CD4-positive, alpha-beta T cell (primary cell): ENCODE data around the gene CD247. TPM values are rescaled to one million over a fixed set of nuclear protein-coding genes. Genes with fewer than 3 reads are reported as not detected.

ENCODE experiments used
- ATAC-seq: fragments of 200-7000 bp; cut with Tn5 transposase; one replicate; pipeline ENCODE4 v1.10.0; 2022; ENCODE audit warnings: mild to moderate bottlenecking; ENCODE audit not compliant: poor library complexity
- CTCF ChIA-PET: fragments of 350-600 bp; sonication (Branson Sonifier 250); formaldehyde crosslinking; loops from one replicate; lab custom pipeline; 2021; ENCODE audit warnings: antibody characterized with exemption, inconsistent platforms; lab: Charles Lee
- POLR2A ChIA-PET: fragments of 350-600 bp; sonication (Branson Sonifier 250); formaldehyde crosslinking; loops from one replicate; lab custom pipeline; 2021; ENCODE audit warnings: antibody characterized with exemption, inconsistent platforms; lab: Charles Lee
- DNase-seq, 14 experiments: peaks; one replicate each; pipeline ENCODE4 v3.0.0-alpha.2; 2013 to 2020; ENCODE audit warnings: mixed read lengths in 2 of 14
- H3K27ac ChIP-seq, 2 donors: one replicate each; pipeline versions ENCODE4 v1.5.1 to v1.7.0; 2013; ENCODE audit warnings: low read length in 2 of 2, low read depth in 1 of 2, mild to moderate bottlenecking in 1 of 2
- H3K27me3 ChIP-seq, 2 experiments: 1 replicate in 1 of 2; 2 replicates in 1 of 2; pipeline versions ENCODE4 v1.6.1 to v1.7.0; 2013; ENCODE audit warnings: low read length in 2 of 2, control low read depth in 1 of 2, mild to moderate bottlenecking in 1 of 2, moderate library complexity in 1 of 2; ENCODE audit not compliant: insufficient read depth in 2 of 2, control insufficient read depth in 1 of 2
- H3K36me3 ChIP-seq: one replicate; pipeline ENCODE4 v1.6.1; 2013; ENCODE audit warnings: low read length, control low read depth; ENCODE audit not compliant: insufficient read depth
- H3K4me1 ChIP-seq: one replicate; pipeline ENCODE4 v1.6.1; 2013; ENCODE audit warnings: low read length, control low read depth; ENCODE audit not compliant: insufficient read depth
- H3K4me3 ChIP-seq: one replicate; pipeline ENCODE4 v1.5.1; 2013; ENCODE audit warnings: mild to moderate bottlenecking, low read length, moderate library complexity
- H3K9me3 ChIP-seq, 2 experiments: 1 replicate in 1 of 2; 2 replicates in 1 of 2; pipeline versions ENCODE4 v1.6.1 to v1.7.0; 2013; ENCODE audit warnings: low read length in 2 of 2, mild to moderate bottlenecking in 2 of 2, control low read depth in 1 of 2, moderate library complexity in 1 of 2; ENCODE audit not compliant: control insufficient read depth in 1 of 2, insufficient read depth in 1 of 2
- H3K27ac Mint-ChIP-seq: one replicate; pipeline ENCODE4 v1.8.0; 2020; ENCODE audit warnings: mixed read lengths
- H3K27me3 Mint-ChIP-seq: one replicate; pipeline ENCODE4 v1.8.0; 2021; ENCODE audit warnings: mixed read lengths
- H3K36me3 Mint-ChIP-seq: one replicate; pipeline ENCODE4 v1.8.0; 2021; ENCODE audit warnings: low read depth, mixed read lengths
- H3K4me1 Mint-ChIP-seq: one replicate; pipeline ENCODE4 v1.8.0; 2021; ENCODE audit warnings: low read depth, mixed read lengths
- H3K4me3 Mint-ChIP-seq: one replicate; pipeline ENCODE4 v1.8.0; 2020; ENCODE audit warnings: mild to moderate bottlenecking, mixed read lengths
- H3K9me3 Mint-ChIP-seq: one replicate; pipeline ENCODE4 v1.8.0; 2020; ENCODE audit warnings: mixed read lengths
- intact Hi-C, 2 experiments: fragments of 100-400 bp; cut with DNase I in 1 of 2; cut with micrococcal nuclease in 1 of 2; formaldehyde crosslinking; loops; one replicate each; pipeline versions ENCODE4 v1.15.1 to v1.9.0; 2023 to 2025; cut with DNase I, micrococcal nuclease
- total RNA-seq, 174 experiments: library from RNA in 2 of 174; stranded (reverse) in 2 of 174; gene quantifications; one replicate each; pipeline ENCODE4 v1.2.3 and lab custom pipeline; 2021 to 2026
- TF ChIP-seq, protein P1 (sequence below): fragments of 200-600 bp; IDR thresholded peaks from one replicate; pipeline ENCODE4 v1.8.0; 2022; ENCODE audit warnings: antibody characterized with exemption, mild to moderate bottlenecking

CD247 gene
- total RNA-seq, 2 experiments from 2014 or later = 355 to 378 TPM

DNA sequence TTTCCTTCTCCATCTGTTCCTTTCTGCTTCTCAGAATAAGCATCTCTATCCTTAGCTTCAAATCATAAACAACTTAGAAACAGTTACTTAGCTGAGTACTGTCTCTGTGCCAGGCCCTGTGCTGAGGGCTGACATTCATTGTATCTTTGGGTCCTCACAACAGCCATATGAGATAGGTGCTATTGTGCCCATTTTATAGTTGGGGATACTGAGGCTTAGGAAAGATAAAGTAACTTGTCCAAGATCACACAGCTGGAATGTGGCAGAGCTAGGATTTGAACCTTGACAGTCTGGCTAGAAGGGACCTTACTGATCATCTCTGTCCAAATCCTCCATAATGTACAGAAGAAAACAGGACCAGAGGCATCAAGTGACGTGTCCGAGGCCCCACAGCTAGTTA, 25.0 kb downstream of the CD247 start:
- peaks cover 56% of the 10 kb centered on the region for H3K36me3 ChIP-seq
- H3K27ac ChIP-seq = peak overlapping the region; percentile 76 to 89
- Mint-ChIP-seq H3K36me3 (peaks cover 82% of the 10 kb centered on the region), H3K4me3 (peak overlapping the region; percentile 77), H3K27ac (peak overlapping the region; percentile 100), H3K4me1 (peaks cover 99% of the 10 kb centered on the region), H3K27me3 (no peaks in the 10 kb centered on the region), H3K9me3 (no peaks in the 10 kb centered on the region)
- intact Hi-C loops = loop anchor here in 1 of 2 experiments (5.0 kb wide), 1 partner anchor 36 kb away; no protein-coding TSS in a partner anchor
- CTCF ChIA-PET = interaction anchor here (1.6 to 6.6 kb wide), 3 partner anchors 23 to 46 kb away, joined by 7 to 32 read pairs (median 7); partner anchors contain the start of gene CD247
- TF ChIP-seq, protein P1, sequence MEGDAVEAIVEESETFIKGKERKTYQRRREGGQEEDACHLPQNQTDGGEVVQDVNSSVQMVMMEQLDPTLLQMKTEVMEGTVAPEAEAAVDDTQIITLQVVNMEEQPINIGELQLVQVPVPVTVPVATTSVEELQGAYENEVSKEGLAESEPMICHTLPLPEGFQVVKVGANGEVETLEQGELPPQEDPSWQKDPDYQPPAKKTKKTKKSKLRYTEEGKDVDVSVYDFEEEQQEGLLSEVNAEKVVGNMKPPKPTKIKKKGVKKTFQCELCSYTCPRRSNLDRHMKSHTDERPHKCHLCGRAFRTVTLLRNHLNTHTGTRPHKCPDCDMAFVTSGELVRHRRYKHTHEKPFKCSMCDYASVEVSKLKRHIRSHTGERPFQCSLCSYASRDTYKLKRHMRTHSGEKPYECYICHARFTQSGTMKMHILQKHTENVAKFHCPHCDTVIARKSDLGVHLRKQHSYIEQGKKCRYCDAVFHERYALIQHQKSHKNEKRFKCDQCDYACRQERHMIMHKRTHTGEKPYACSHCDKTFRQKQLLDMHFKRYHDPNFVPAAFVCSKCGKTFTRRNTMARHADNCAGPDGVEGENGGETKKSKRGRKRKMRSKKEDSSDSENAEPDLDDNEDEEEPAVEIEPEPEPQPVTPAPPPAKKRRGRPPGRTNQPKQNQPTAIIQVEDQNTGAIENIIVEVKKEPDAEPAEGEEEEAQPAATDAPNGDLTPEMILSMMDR = no peak
- ATAC-seq = no peak
- no peaks in the 10 kb centered on the region for H3K9me3 ChIP-seq
- POLR2A ChIA-PET = interaction anchor here (0.7 to 3.4 kb wide), 14 partner anchors 8 to 51 kb away, joined by 3 to 28 read pairs (median 6); partner anchors contain the start of gene CD247
- H3K4me1 ChIP-seq = peaks cover 94% of the 10 kb centered on the region
- H3K4me3 ChIP-seq = no peak overlapping the region
- DNase-seq = no peak
- no peaks in the 10 kb centered on the region for H3K27me3 ChIP-seq

DNA sequence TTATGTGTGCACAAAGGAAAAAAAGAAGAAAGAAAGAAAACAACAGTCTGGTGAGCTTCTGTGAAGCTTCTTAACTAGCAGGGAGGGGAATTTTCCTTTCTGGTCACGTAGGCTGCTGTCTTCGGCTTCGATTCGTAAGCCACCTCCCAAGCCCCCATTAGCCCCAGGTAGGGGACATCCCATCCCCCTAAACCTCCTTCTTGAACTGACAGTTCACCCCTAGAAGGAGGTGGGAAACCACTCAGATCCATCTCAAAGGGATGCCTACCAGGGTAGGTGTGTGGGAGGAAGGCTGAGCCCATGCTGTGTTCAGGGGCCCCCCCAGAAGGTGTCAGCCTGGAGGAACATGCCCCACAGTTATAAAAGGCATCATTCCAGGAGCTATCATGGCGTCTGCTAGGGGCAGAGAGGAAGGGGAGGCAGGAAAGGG, 25.8 kb downstream of the CD247 start:
- Histone ChIP-seq H3K4me1 (peaks cover 94% of the 10 kb centered on the region), H3K36me3 (peaks cover 52% of the 10 kb centered on the region), H3K4me3 (peak overlapping the region; percentile 32), H3K9me3 (no peaks in the 10 kb centered on the region), H3K27me3 (no peaks in the 10 kb centered on the region), H3K27ac (peak overlapping the region; percentile 76 to 89)
- H3K4me1 Mint-ChIP-seq = peaks cover 99% of the 10 kb centered on the region
- DNase-seq = peak in 6 of 14 experiments; percentile 43 to 90 (median 53)
- intact Hi-C loops = loop anchor here (1.0 to 5.0 kb wide), 2 partner anchors 26 to 35 kb away; partner anchors contain the start of gene CD247 (in 1 of the 2)
- TF ChIP-seq, protein P1 = no peak
- ChIA-PET CTCF (interaction anchor here (0.7 to 6.6 kb wide), 6 partner anchors 15 to 45 kb away, joined by 3 to 32 read pairs (median 6); partner anchors contain the start of gene CD247), POLR2A (interaction anchor here (0.6 to 3.4 kb wide), 20 partner anchors 8 to 50 kb away, joined by 3 to 28 read pairs (median 4); partner anchors contain the start of gene CD247)
- H3K9me3 Mint-ChIP-seq = no peaks in the 10 kb centered on the region
- H3K36me3 Mint-ChIP-seq = peaks cover 82% of the 10 kb centered on the region
- peak overlapping the region; percentile 74 for H3K4me3 Mint-ChIP-seq
- H3K27me3 Mint-ChIP-seq = no peaks in the 10 kb centered on the region
- peak overlapping the region; percentile 100 for H3K27ac Mint-ChIP-seq
- ATAC-seq = peak; percentile 47

DNA sequence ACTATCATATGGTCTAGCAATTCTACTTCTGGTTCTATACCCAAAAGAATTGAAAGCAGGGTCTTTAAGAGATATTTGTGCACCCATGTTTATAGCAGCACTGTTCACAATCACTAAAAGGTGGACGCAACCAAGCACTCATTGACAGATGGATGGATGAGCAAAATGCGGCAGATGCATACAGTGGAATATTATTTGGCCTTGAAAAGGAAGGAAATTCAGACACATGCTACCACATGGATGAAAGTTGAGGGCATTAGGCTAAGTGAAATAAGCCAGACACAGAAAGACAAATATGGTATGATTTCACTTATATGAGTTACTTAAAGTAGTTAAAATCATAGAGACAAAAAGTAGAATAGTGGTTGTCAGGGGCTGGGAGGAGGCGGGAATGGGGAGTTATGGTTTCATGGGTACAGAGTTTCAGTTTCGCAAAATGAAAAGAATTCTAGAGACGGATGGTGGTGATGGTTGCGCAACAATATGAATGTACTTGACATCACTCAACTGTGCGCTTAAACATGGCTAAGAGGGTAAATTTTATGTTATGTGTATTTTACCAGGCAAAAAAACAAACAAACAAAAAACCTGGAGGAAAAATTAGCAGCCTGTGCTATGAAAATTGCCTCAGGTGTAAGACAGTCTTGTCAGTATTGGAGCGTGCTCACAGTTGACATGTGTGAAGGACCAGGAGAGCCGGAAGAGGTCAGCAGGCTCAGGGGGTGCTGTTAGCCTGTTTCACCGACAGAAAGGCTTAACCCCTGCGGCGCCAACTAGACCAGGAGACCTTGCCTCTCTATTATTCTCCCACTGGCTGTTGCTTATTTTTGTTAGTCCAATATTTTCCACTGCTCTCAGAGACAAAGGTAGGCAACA, 26.5 kb downstream of the CD247 start:
- Mint-ChIP-seq H3K27me3 (no peaks in the 10 kb centered on the region), H3K4me3 (peak overlapping the region; percentile 74), H3K4me1 (peaks cover 99% of the 10 kb centered on the region), H3K9me3 (no peaks in the 10 kb centered on the region), H3K27ac (peak overlapping the region; percentile 100), H3K36me3 (peaks cover 82% of the 10 kb centered on the region)
- H3K36me3 ChIP-seq = peaks cover 49% of the 10 kb centered on the region
- TF ChIP-seq, protein P1 = no peak
- ChIA-PET POLR2A (interaction anchor here (0.6 to 14.1 kb wide), 17 partner anchors 8 to 50 kb away, joined by 3 to 203 read pairs (median 5); partner anchors contain the start of gene CD247), CTCF (interaction anchor here (0.7 to 6.6 kb wide), 6 partner anchors 16 to 45 kb away, joined by 3 to 32 read pairs (median 6); partner anchors contain the start of gene CD247)
- H3K4me1 ChIP-seq = peaks cover 98% of the 10 kb centered on the region
- peak overlapping the region; percentile 32 for H3K4me3 ChIP-seq
- no peaks in the 10 kb centered on the region for H3K27me3 ChIP-seq
- intact Hi-C loops = loop anchor here (1.0 to 5.0 kb wide), 2 partner anchors 26 to 35 kb away; partner anchors contain the start of gene CD247 (in 1 of the 2)
- DNase-seq = peak in 3 of 14 experiments; percentile 61 to 72 (median 71)
- H3K27ac ChIP-seq = peak overlapping the region; percentile 76 to 89
- no peaks in the 10 kb centered on the region for H3K9me3 ChIP-seq
- peak; percentile 35 for ATAC-seq
